SU-DHL-6 (cell line): ENCODE data around the gene ITSN1.

Source experiments
- H2AFZ ChIP-seq: fragments of 200-600 bp; sonication (generic); 2 replicates; pipeline ENCODE4 v1.6.1; 2014; ENCODE audit warnings: low read depth, mild to moderate bottlenecking, moderate library complexity, mixed read lengths, antibody characterized with exemption, low read length; ENCODE audit not compliant: severe bottlenecking
- H3F3A ChIP-seq: fragments of 200-600 bp; shearing (Covaris generic); 2 replicates; pipeline ENCODE4 v1.6.0; 2016; ENCODE audit warnings: antibody characterized with exemption, mild to moderate bottlenecking; ENCODE audit not compliant: insufficient read depth
- H3K27ac ChIP-seq: fragments of 200-600 bp; sonication (generic); 2 replicates; pipeline ENCODE4 v1.5.1; 2016; ENCODE audit warnings: low read depth, mild to moderate bottlenecking, low read length, moderate library complexity, mixed read lengths
- H3K27me3 ChIP-seq: fragments of 200-600 bp; sonication (generic), shearing (Covaris generic); 2 replicates; pipeline ENCODE4 v1.6.0; 2014; ENCODE audit warnings: mild to moderate bottlenecking, low read length
- H3K36me3 ChIP-seq: fragments of 200-600 bp; sonication (generic); 2 replicates; pipeline ENCODE4 v1.6.1; 2014; ENCODE audit warnings: mild to moderate bottlenecking, low read length, mixed read lengths
- H3K4me2 ChIP-seq: fragments of 300-600, 200-600 bp; shearing (Covaris generic), sonication (generic); 2 replicates; pipeline ENCODE4 v1.6.0; 2014; ENCODE audit warnings: low read length, low read depth, mild to moderate bottlenecking; ENCODE audit not compliant: poor library complexity, severe bottlenecking
- H3K4me3 ChIP-seq: fragments of 200-600 bp; sonication (generic); 2 replicates; pipeline ENCODE4 v1.5.1; 2014; ENCODE audit warnings: antibody characterized with exemption, low read length, mild to moderate bottlenecking, mixed read lengths; ENCODE audit not compliant: insufficient read depth, poor library complexity, severe bottlenecking
- H3K79me2 ChIP-seq: fragments of 200-600 bp; sonication (generic); 2 replicates; pipeline ENCODE4 v1.6.1; 2014; ENCODE audit warnings: mild to moderate bottlenecking, low read length, moderate library complexity; ENCODE audit not compliant: insufficient read depth
- H3K9ac ChIP-seq: fragments of 200-600 bp; sonication (generic); 2 replicates; pipeline ENCODE4 v1.7.0; 2014; ENCODE audit warnings: mild to moderate bottlenecking, low read length
- H3K9me2 ChIP-seq: fragments of 200-600 bp; sonication (generic); replicated peaks from 2 replicates; pipeline ENCODE4 v1.6.1; 2014; ENCODE audit warnings: low read length; ENCODE audit not compliant: insufficient read depth
- H3K9me3 ChIP-seq: fragments of 200-600 bp; sonication (generic); 2 replicates; pipeline ENCODE4 v1.6.1; 2014; ENCODE audit warnings: low read length, mixed read lengths; ENCODE audit not compliant: insufficient read depth
- H4K20me1 ChIP-seq: fragments of 200-600 bp; sonication (generic); 2 replicates; pipeline ENCODE4 v1.6.1; 2014; ENCODE audit warnings: low read depth, mild to moderate bottlenecking, antibody characterized with exemption, low read length, moderate library complexity, mixed read lengths
- EZH2phosphoT487 ChIP-seq: fragments of 200-600 bp; sonication (generic), shearing (Covaris generic); conservative IDR thresholded peaks from 2 replicates; pipeline ENCODE4 v1.6.1; 2018; ENCODE audit warnings: mild to moderate bottlenecking, antibody characterized with exemption, low read length, moderate library complexity, mixed read lengths
- TF ChIP-seq, protein P1 (sequence below): fragments of 200-600 bp; sonication (generic); IDR thresholded peaks from one replicate; pipeline ENCODE4 v1.5.1; 2017; ENCODE audit warnings: antibody characterized with exemption, mild to moderate bottlenecking, low read length, moderate library complexity; ENCODE audit not compliant: insufficient read depth, poor library complexity, severe bottlenecking

ITSN1 gene

DNA sequence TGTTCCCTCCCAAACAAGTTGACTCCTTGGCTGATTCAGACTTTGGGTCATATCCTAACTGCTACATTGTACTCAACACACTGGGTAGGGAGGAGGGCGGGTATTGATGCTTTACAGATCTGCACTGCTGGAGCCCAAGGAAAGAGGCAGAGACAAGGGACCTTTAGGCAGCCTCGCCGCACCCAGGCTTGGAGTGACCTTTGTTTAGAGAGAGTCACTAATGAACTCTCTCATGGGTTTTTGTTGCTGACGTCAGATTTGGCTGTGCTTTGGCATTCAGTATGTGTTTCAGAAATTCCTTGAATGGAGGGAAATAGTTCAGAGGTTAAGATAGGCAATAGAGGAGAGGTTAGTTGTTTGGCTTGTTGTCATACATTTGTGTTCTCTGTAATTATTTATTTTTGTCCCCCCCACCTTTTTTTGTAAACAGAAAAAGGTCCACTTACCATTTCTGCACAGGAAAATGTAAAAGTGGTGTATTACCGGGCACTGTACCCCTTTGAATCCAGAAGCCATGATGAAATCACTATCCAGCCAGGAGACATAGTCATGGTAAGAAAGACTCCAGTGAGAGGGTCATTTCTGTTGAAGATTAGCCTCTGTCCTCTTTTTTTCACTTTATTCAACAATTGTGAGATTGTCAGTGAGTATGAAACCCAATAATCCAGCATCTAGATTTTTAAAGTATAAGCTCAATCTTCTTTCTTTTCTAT lies 157.2 kb downstream of the ITSN1 start:
- Histone ChIP-seq H3K9me2 (no peaks in the 10 kb centered on the region), H4K20me1 (no peaks in the 10 kb centered on the region), H2AFZ (no peak overlapping the region), H3K9ac (no peak overlapping the region), H3K36me3 (no peaks in the 10 kb centered on the region), H3K4me2 (no peak overlapping the region), H3K27ac (no peak overlapping the region), H3K27me3 (no peaks in the 10 kb centered on the region), H3F3A (no peaks in the 10 kb centered on the region), H3K9me3 (no peaks in the 10 kb centered on the region), H3K4me3 (no peak overlapping the region), H3K79me2 (no peaks in the 10 kb centered on the region)
- no peak for TF ChIP-seq EZH2phosphoT487
- TF ChIP-seq, protein P1, sequence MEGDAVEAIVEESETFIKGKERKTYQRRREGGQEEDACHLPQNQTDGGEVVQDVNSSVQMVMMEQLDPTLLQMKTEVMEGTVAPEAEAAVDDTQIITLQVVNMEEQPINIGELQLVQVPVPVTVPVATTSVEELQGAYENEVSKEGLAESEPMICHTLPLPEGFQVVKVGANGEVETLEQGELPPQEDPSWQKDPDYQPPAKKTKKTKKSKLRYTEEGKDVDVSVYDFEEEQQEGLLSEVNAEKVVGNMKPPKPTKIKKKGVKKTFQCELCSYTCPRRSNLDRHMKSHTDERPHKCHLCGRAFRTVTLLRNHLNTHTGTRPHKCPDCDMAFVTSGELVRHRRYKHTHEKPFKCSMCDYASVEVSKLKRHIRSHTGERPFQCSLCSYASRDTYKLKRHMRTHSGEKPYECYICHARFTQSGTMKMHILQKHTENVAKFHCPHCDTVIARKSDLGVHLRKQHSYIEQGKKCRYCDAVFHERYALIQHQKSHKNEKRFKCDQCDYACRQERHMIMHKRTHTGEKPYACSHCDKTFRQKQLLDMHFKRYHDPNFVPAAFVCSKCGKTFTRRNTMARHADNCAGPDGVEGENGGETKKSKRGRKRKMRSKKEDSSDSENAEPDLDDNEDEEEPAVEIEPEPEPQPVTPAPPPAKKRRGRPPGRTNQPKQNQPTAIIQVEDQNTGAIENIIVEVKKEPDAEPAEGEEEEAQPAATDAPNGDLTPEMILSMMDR: no peak

DNA sequence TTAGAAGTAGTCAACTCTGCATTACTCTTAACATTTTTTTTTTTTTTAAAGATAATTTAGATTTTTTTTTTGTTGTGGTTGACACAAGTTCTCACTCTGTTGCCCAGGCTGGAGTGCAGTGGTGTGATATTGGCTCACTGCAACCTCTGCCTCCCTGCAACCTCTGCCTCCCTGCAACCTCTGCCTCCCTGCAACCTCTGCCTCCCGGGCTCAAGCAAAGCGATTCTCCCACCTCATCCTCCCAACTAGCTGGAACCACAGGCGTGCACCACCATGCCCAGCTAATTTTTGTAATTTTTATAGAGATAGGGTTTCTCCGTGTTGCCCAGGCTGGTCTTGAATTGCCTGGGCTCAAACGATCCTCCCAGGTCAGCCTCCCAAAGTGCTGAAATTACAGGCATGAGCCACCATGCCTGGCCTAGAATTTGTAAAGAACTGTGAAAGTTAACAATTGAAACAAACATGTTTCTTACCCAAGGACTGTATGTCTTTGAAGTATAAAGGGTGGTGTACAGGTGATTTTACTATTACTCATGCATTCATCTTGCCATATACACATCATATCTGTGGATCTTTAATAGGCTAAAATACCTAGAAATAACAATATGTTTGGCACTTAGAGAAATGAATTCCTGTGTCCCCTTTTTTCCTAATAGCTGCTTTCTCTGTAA lies 158.6 kb downstream of the ITSN1 start:
- no peaks in the 10 kb centered on the region for H3K79me2 ChIP-seq
- H2AFZ ChIP-seq: no peak overlapping the region
- no peaks in the 10 kb centered on the region for H3K9me3 ChIP-seq
- H3K27me3 ChIP-seq: no peaks in the 10 kb centered on the region
- no peak overlapping the region for H3K4me2 ChIP-seq
- no peak overlapping the region for H3K4me3 ChIP-seq
- TF ChIP-seq, protein P1: no peak
- no peak for TF ChIP-seq EZH2phosphoT487
- no peaks in the 10 kb centered on the region for H3K9me2 ChIP-seq
- no peaks in the 10 kb centered on the region for H3F3A ChIP-seq
- no peak overlapping the region for H3K27ac ChIP-seq
- H4K20me1 ChIP-seq: no peaks in the 10 kb centered on the region
- no peak overlapping the region for H3K9ac ChIP-seq
- no peaks in the 10 kb centered on the region for H3K36me3 ChIP-seq

DNA sequence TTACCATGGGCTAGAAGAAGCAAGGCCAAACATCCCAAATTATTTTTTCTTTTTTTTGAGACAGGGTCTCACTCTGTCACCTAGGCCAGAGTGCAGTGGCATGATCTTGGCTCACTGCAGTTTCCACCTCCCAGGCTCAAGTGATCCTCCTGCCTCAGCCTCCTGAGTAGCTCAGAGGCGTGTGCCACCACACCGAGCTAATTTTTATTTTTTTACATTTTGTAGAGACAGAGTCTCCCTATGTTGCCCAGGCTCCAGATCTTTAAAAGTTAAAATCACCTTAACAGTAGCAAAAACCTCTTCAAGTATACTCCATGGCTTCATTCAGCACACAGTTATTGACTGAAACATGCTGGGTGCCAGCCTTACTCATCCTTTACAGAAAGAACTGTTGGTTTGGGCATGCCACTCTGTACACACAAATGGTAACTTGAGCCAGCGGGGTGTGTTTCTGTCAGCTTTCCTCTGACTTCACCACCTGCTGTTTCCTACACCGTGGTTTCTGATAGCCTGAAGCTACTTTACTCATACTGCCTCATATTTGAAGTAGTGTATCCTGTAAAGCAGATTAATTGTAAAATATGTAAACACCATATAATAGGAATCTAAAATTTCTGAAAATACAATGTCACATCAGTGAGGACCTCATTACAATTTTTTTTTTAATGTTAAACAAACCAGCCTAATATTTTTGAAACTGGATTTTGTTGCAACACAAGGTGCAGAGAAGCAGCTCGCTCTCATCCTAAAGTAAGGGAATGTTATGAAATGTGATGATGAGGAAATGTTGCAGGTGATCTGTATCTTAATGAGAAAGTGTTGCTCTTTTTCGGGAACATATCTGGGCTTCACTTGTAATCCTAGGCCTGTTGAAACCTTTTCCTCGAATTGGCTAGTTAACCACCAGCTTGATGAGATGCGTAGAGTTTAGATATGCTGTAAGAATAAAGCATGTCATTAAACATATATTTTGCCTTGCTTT lies 159.4 kb downstream of the ITSN1 start:
- no peaks in the 10 kb centered on the region for H3K9me3 ChIP-seq
- no peak overlapping the region for H3K4me3 ChIP-seq
- no peak overlapping the region for H2AFZ ChIP-seq
- TF ChIP-seq, protein P1: no peak
- TF ChIP-seq EZH2phosphoT487: no peak
- no peaks in the 10 kb centered on the region for H3F3A ChIP-seq
- no peaks in the 10 kb centered on the region for H3K27me3 ChIP-seq
- H3K36me3 ChIP-seq: no peaks in the 10 kb centered on the region
- no peaks in the 10 kb centered on the region for H3K79me2 ChIP-seq
- H4K20me1 ChIP-seq: no peaks in the 10 kb centered on the region
- no peak overlapping the region for H3K27ac ChIP-seq
- no peaks in the 10 kb centered on the region for H3K9me2 ChIP-seq
- no peak overlapping the region for H3K9ac ChIP-seq
- H3K4me2 ChIP-seq: no peak overlapping the region
